Ishikawa (cell line): Measurements from ENCODE around the gene STEAP2.

ENCODE experiments used
- CEBPB ChIP-seq: IDR thresholded peaks from 2 replicates; pipeline ENCODE4 v1.6.1; 2012
- CREB1 ChIP-seq: IDR thresholded peaks from 2 replicates; pipeline ENCODE4 v1.6.1; 2012; ENCODE audit warnings: low read depth
- EGR1 ChIP-seq: IDR thresholded peaks from 2 replicates; pipeline ENCODE4 v1.6.1; 2012
- EP300 ChIP-seq: IDR thresholded peaks from 2 replicates; pipeline ENCODE4 v1.6.1; 2012; ENCODE audit warnings: borderline replicate concordance
- FOXM1 ChIP-seq: IDR thresholded peaks from 2 replicates; pipeline ENCODE4 v1.6.1; 2012; ENCODE audit warnings: low read depth, borderline replicate concordance
- MAX ChIP-seq: IDR thresholded peaks from 2 replicates; pipeline ENCODE4 v1.6.1; 2012
- NFIC ChIP-seq: IDR thresholded peaks from 2 replicates; pipeline ENCODE4 v1.6.1; 2012
- RAD21 ChIP-seq: IDR thresholded peaks from 2 replicates; pipeline ENCODE4 v1.6.1; 2012; ENCODE audit warnings: low read depth
- REST ChIP-seq: IDR thresholded peaks from 2 replicates; pipeline ENCODE4 v1.6.1; 2012; ENCODE audit warnings: low read depth, mild to moderate bottlenecking
- TAF1 ChIP-seq: IDR thresholded peaks from 2 replicates; pipeline ENCODE4 v1.6.1; 2012; ENCODE audit warnings: low read depth, mild to moderate bottlenecking
- TCF12 ChIP-seq: IDR thresholded peaks from 2 replicates; pipeline ENCODE4 v1.6.1; 2012; ENCODE audit warnings: low read depth
- TEAD4 ChIP-seq: IDR thresholded peaks from 2 replicates; pipeline ENCODE4 v1.6.1; 2012
- USF1 ChIP-seq: IDR thresholded peaks from 2 replicates; pipeline ENCODE4 v1.6.1; 2012
- YY1 ChIP-seq: IDR thresholded peaks from 2 replicates; pipeline ENCODE4 v1.6.1; 2012; ENCODE audit warnings: low read depth
- ZBTB7A ChIP-seq: IDR thresholded peaks from 2 replicates; pipeline ENCODE4 v1.6.1; 2012; ENCODE audit warnings: low read depth

STEAP2 gene

GRCh38 chr7:90239625-90240228, 28.2 kb downstream of the STEAP2 start:
- TF ChIP-seq EGR1: no peak
- no peak for TF ChIP-seq FOXM1
- no peak for TF ChIP-seq ZBTB7A
- TF ChIP-seq TAF1: no peak
- no peak for TF ChIP-seq CREB1
- no peak for TF ChIP-seq EP300
- no peak for TF ChIP-seq CEBPB
- TF ChIP-seq USF1: no peak
- TF ChIP-seq YY1: no peak
- TF ChIP-seq RAD21: no peak
- no peak for TF ChIP-seq NFIC
- TF ChIP-seq TEAD4: no peak
- TF ChIP-seq MAX: no peak

- TF ChIP-seq YY1 (no peak), MAX (no peak), RAD21 (no peak), ZBTB7A (no peak), FOXM1 (no peak), NFIC (no peak), TCF12 (no peak), EP300 (no peak), USF1 (no peak), REST (no peak), TEAD4 (no peak), CEBPB (no peak)
Observed at GRCh38 chr7:90242369-90243168, 31.0 kb downstream of the STEAP2 start.

GRCh38 chr7:90243556-90243955, 32.0 kb downstream of the STEAP2 start:
- no peak for TF ChIP-seq FOXM1
- no peak for TF ChIP-seq EGR1
- TF ChIP-seq ZBTB7A: no peak
- TF ChIP-seq NFIC: no peak
- TF ChIP-seq CREB1: no peak
- no peak for TF ChIP-seq MAX
- no peak for TF ChIP-seq REST
- no peak for TF ChIP-seq TAF1
- no peak for TF ChIP-seq EP300
- TF ChIP-seq CEBPB: no peak
- no peak for TF ChIP-seq TEAD4
- no peak for TF ChIP-seq RAD21
- TF ChIP-seq TCF12: no peak
- no peak for TF ChIP-seq YY1
- no peak for TF ChIP-seq USF1

GRCh38 chr7:90244565-90244908, 33.0 kb downstream of the STEAP2 start:
- TF ChIP-seq TEAD4: no peak
